Left ventricle myocardium inferior (tissue), 1 donor: ENCODE measurements around the gene STC2. TPM values are rescaled to one million over a fixed set of nuclear protein-coding genes. Genes with fewer than 3 reads are reported as not detected.
A peak's percentile ranks its signal among the peaks of the same experiment; 100 is the strongest.

Experiments used
- DNase-seq: peaks from one replicate; pipeline ENCODE4 v3.0.0-alpha.2; 2020
- H3K27ac ChIP-seq: fragments of 200-600 bp; replicated peaks from 2 replicates; pipeline ENCODE4 v1.8.0; 2021
- H3K27me3 ChIP-seq: fragments of 200-600 bp; 2 replicates; pipeline ENCODE4 v1.8.0; 2021; ENCODE audit warnings: low read depth
- H3K36me3 ChIP-seq: fragments of 200-600 bp; 2 replicates; pipeline ENCODE4 v1.8.0; 2021
- H3K4me1 ChIP-seq: fragments of 200-600 bp; 2 replicates; pipeline ENCODE4 v1.8.0; 2021
- H3K4me3 ChIP-seq: fragments of 200-600 bp; 2 replicates; pipeline ENCODE4 v1.8.0; 2021; ENCODE audit warnings: mild to moderate bottlenecking, moderate library complexity
- H3K9me3 ChIP-seq: fragments of 200-600 bp; replicated peaks from 2 replicates; pipeline ENCODE4 v1.8.0; 2021
- intact Hi-C: fragments of 100-400 bp; cut with micrococcal nuclease; formaldehyde crosslinking; loops from one replicate; pipeline ENCODE4 v1.11.0; 2022
- total RNA-seq: library from RNA; stranded (reverse); fragmentation: NEBNext Ultra II Directional; extraction: Animal tissue kit (Norgen Biotek cat#: 25700); gene quantifications from one replicate; pipeline ENCODE4 v1.2.1, GENCODE V29; 2021
- TF ChIP-seq, protein P1 (sequence below): fragments of 200-600 bp; IDR thresholded peaks from 2 replicates; pipeline ENCODE4 v1.8.0; 2021; ENCODE audit warnings: antibody characterized with exemption, mild to moderate bottlenecking, borderline replicate concordance
- donor health status: DM: no; HTN: yes; CAD: no; lungs with severe emphysema.

The STC2 gene
- total RNA-seq, 1 donor from 2014 or later: 12.4 TPM

DNA sequence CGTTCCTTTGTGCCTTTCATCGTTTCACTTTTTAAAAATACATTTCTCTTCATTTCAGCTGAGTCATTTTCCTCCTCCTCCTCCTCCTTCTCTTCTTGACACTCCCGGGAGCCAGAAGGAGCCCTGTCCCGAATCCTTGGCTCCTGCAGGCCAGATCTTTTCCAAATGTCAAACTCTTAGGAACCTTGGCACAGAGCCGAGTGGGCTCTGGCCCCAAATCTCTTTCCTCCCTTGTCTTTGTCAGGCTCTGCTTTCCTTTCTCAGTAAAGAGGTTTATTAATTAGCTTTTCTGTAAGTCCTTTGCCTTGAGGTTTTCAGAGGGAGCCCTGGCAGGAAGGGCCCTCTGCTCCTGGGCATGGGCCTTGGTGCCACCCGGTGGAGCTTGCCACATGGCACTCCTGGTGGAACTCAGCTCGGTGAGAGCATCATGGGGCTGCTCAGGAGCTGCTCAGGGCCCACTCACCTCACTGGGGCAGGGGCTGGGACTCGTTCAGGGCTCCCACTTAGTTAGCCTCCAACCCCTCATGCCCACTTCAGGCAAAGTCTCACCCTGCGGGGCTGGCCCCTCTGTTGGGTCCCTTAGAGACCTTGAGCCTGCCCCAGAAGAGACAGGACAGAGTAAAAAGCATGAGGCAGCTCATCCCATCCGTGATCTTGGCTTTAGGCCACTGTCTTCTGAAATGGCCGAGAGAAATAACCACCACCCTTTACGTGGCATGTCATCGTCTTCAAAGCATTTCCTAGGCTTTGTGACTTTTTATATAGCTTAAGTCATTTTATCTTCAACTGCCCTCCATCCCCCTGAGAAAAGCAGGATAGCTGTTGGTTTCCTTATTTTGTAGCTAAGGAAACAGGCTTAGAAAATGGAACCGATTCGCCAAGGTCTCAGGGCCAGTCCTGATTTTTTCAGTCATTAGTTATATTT lies 17.1 kb downstream of the STC2 start:
- Histone ChIP-seq H3K36me3 (no peaks in the 10 kb centered on the region), H3K9me3 (peaks cover 7% of the 10 kb centered on the region), H3K27me3 (no peaks in the 10 kb centered on the region), H3K27ac (peak overlapping the region; percentile 57), H3K4me1 (peaks cover 31% of the 10 kb centered on the region), H3K4me3 (no peak overlapping the region)
- TF ChIP-seq, protein P1, sequence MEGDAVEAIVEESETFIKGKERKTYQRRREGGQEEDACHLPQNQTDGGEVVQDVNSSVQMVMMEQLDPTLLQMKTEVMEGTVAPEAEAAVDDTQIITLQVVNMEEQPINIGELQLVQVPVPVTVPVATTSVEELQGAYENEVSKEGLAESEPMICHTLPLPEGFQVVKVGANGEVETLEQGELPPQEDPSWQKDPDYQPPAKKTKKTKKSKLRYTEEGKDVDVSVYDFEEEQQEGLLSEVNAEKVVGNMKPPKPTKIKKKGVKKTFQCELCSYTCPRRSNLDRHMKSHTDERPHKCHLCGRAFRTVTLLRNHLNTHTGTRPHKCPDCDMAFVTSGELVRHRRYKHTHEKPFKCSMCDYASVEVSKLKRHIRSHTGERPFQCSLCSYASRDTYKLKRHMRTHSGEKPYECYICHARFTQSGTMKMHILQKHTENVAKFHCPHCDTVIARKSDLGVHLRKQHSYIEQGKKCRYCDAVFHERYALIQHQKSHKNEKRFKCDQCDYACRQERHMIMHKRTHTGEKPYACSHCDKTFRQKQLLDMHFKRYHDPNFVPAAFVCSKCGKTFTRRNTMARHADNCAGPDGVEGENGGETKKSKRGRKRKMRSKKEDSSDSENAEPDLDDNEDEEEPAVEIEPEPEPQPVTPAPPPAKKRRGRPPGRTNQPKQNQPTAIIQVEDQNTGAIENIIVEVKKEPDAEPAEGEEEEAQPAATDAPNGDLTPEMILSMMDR: no peak
- peak; percentile 58 for DNase-seq
- intact Hi-C loops: no loop called here

DNA sequence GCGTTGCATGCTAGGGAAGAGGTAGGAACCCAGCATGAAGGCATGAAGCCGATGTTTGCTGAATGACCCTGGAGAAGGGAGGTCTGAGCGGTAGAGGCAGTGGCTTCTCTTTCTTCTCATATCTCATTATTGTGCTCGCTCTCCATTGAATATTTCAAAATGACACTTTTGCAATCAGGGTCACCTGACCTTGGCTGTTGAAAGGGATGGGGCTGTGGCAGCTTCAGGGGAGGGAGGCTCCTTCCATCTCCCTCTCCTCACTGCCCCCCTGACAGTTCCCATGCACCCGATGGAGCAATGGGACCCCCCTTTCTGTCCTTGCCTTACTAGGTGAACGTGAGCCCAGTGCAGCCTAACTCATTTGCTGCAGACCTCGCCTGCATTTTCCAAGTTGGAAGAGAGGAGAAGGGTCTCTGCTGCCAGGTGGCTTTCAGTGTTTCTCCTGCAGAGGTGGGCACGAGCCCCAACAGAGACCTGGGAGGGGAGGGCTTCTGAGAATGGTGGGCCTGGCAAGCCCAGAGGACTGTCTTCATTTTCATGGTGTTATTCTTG lies 17.9 kb downstream of the STC2 start:
- H3K4me1 ChIP-seq: peaks cover 23% of the 10 kb centered on the region
- TF ChIP-seq, protein P1: no peak
- intact Hi-C loops: no loop called here
- no peaks in the 10 kb centered on the region for H3K27me3 ChIP-seq
- no peak for DNase-seq
- H3K27ac ChIP-seq: peak overlapping the region; percentile 57
- no peaks in the 10 kb centered on the region for H3K36me3 ChIP-seq
- H3K4me3 ChIP-seq: no peak overlapping the region
- H3K9me3 ChIP-seq: peaks cover 7% of the 10 kb centered on the region

DNA sequence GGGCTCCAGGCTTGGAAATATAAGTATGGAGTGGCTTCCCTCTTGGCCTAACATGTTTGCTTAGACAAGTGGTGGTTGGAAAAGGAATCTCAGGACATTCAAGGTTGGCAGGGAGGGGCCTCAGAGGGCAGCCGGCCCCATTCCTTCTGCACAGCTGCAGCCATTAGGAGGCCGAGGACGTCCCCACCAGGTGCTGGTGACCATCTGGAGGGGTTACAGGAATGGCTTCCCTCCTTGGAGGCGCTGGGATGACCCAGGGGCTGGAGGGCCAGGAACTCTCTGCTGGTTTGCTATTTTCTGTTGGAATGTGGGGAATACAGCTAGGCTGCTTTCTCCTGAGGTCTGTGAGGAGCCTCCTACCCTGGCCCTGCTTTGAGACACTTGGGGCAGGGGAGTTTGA lies 18.5 kb downstream of the STC2 start:
- Histone ChIP-seq H3K36me3 (no peaks in the 10 kb centered on the region), H3K4me3 (no peak overlapping the region), H3K27ac (no peak overlapping the region), H3K9me3 (peaks cover 7% of the 10 kb centered on the region), H3K27me3 (no peaks in the 10 kb centered on the region), H3K4me1 (peaks cover 17% of the 10 kb centered on the region)
- TF ChIP-seq, protein P1: no peak
- DNase-seq: no peak
- intact Hi-C loops: no loop called here

DNA sequence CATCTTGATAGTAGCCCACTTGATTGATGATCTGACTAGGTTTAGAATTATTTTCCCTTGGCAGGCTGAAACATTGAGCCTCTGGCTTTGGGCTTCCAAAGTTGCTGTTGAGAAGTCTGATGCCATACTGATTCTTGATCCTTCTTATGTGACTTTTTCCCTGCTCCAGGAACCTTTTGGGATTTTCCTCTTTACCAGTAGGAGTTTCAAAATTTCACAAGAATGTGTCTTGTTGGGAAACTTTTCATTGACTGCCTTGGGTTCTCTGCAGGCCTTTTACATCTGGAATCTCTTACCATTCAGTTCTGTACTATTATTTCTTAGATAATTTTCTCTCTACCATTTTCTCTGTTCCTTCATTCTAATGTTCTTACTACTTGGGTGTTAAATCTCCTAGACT lies 20.0 kb downstream of the STC2 start:
- intact Hi-C loops: no loop called here
- Histone ChIP-seq H3K27ac (no peak overlapping the region), H3K4me3 (no peak overlapping the region), H3K27me3 (no peaks in the 10 kb centered on the region), H3K4me1 (peaks cover 12% of the 10 kb centered on the region), H3K9me3 (peaks cover 7% of the 10 kb centered on the region), H3K36me3 (no peaks in the 10 kb centered on the region)
- TF ChIP-seq, protein P1: no peak
- no peak for DNase-seq

DNA sequence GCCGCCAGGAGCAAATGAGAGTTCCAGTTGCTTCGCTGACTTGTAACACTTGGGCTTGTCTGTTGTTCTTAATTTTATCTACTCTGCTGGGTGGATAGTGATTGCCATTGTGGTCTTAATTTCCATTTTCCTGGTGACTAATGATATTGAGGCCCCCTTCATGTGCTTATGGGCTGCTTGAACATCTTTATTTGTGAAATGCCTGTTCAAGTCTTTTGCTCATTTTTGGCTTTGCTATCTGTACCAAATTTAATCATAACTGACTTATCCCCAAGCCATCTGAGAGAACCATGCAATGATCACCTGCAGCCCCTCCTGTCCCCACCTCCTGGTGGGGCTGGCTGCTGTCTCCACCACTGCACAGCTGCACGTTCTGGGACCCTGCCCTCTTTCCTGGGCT lies 20.5 kb downstream of the STC2 start:
- H3K4me1 ChIP-seq: peaks cover 12% of the 10 kb centered on the region
- H3K27me3 ChIP-seq: no peaks in the 10 kb centered on the region
- DNase-seq: no peak
- H3K27ac ChIP-seq: no peak overlapping the region
- H3K4me3 ChIP-seq: no peak overlapping the region
- H3K36me3 ChIP-seq: no peaks in the 10 kb centered on the region
- intact Hi-C loops: no loop called here
- TF ChIP-seq, protein P1: no peak
- peaks cover 7% of the 10 kb centered on the region for H3K9me3 ChIP-seq
